CD14-positive monocyte (primary cell): Measurements from ENCODE around the gene TLCD2. TPM values are rescaled to one million over a fixed set of nuclear protein-coding genes. Genes with fewer than 3 reads are reported as not detected.

ENCODE experiments used
- DNase-seq, 3 donors: peaks; one replicate each; pipeline ENCODE4 v3.0.0-alpha.2; 2011 to 2022
- H2AFZ ChIP-seq: 2 replicates; pipeline ENCODE4 v1.6.0; 2012; ENCODE audit warnings: mild to moderate bottlenecking, low read depth, low read length, inconsistent platforms; ENCODE audit not compliant: insufficient read depth, poor library complexity, severe bottlenecking
- H3K27ac ChIP-seq, 2 donors: 1 replicate in 1 of 2; 2 replicates in 1 of 2; pipeline ENCODE4 v1.5.1; 2012 to 2013; ENCODE audit warnings: low read length in 2 of 2, control low read depth in 1 of 2, inconsistent platforms in 1 of 2, low read depth in 1 of 2, mild to moderate bottlenecking in 1 of 2
- H3K27me3 ChIP-seq, 2 donors: one replicate each; pipeline versions ENCODE4 v1.6.0 to v1.6.1; 2011 to 2013; ENCODE audit warnings: low read length in 2 of 2; ENCODE audit not compliant: control insufficient read depth in 2 of 2, insufficient read depth in 2 of 2
- H3K36me3 ChIP-seq, 2 donors: replicated peaks in 1 of 2; 1 replicate in 1 of 2; 2 replicates in 1 of 2; pipeline versions ENCODE4 v1.5.1 to v1.6.1; 2012 to 2013; ENCODE audit warnings: low read length in 2 of 2, control low read depth in 1 of 2, inconsistent platforms in 1 of 2, mild to moderate bottlenecking in 1 of 2; ENCODE audit not compliant: insufficient read depth in 2 of 2, control insufficient read depth in 1 of 2
- H3K4me1 ChIP-seq, 2 donors: 1 replicate in 1 of 2; 2 replicates in 1 of 2; pipeline versions ENCODE4 v1.5.1 to v1.6.1; 2012 to 2013; ENCODE audit warnings: low read length in 2 of 2, control low read depth in 1 of 2, inconsistent platforms in 1 of 2, mild to moderate bottlenecking in 1 of 2, moderate library complexity in 1 of 2; ENCODE audit not compliant: insufficient read depth in 2 of 2, control insufficient read depth in 1 of 2
- H3K4me2 ChIP-seq: replicated peaks from 2 replicates; pipeline ENCODE3; 2012; ENCODE audit warnings: low read length, moderate library complexity, mild to moderate bottlenecking; ENCODE audit not compliant: poor library complexity, severe bottlenecking; ENCODE audit errors: extremely low read depth
- H3K4me3 ChIP-seq, 3 experiments: fragments of 200-600 bp in 1 of 3; sonication (generic) in 1 of 3; replicated peaks in 1 of 3; 1 replicate in 2 of 3; 2 replicates in 1 of 3; pipeline ENCODE4 v1.5.1; 2011 to 2013; ENCODE audit warnings: low read length in 3 of 3, mild to moderate bottlenecking in 3 of 3, control low read depth in 2 of 3, low read depth in 2 of 3, inconsistent platforms in 1 of 3, moderate library complexity in 1 of 3
- H3K79me2 ChIP-seq: 2 replicates; pipeline ENCODE4 v1.6.0; 2012; ENCODE audit warnings: mild to moderate bottlenecking, control low read depth, inconsistent platforms, low read length, moderate library complexity; ENCODE audit not compliant: insufficient read depth
- H3K9ac ChIP-seq: 2 replicates; pipeline ENCODE4 v1.6.0; 2017; ENCODE audit warnings: low read length, mild to moderate bottlenecking; ENCODE audit not compliant: insufficient read depth, poor library complexity, severe bottlenecking
- H3K9me3 ChIP-seq, 2 donors: replicated peaks in 1 of 2; 1 replicate in 1 of 2; 2 replicates in 1 of 2; pipeline versions ENCODE4 v1.5.1 to v1.6.1; 2012 to 2013; ENCODE audit warnings: low read length in 2 of 2, control low read depth in 1 of 2; ENCODE audit not compliant: control insufficient read depth in 1 of 2, insufficient read depth in 1 of 2
- H4K20me1 ChIP-seq: 2 replicates; pipeline ENCODE4 v1.6.0; 2012; ENCODE audit warnings: mild to moderate bottlenecking, low read length, control low read depth, moderate library complexity; ENCODE audit not compliant: insufficient read depth
- H3K27ac Mint-ChIP-seq, 7 donors: one replicate each; pipeline ENCODE4 v1.8.0; 2020; ENCODE audit warnings: mild to moderate bottlenecking in 7 of 7, mixed read lengths in 7 of 7, moderate library complexity in 6 of 7, inconsistent platforms in 2 of 7
- H3K27me3 Mint-ChIP-seq, 3 donors: one replicate each; pipeline ENCODE4 v1.8.0; 2021 to 2022; ENCODE audit warnings: low read depth in 3 of 3, mild to moderate bottlenecking in 3 of 3, mixed read lengths in 3 of 3, moderate library complexity in 3 of 3, inconsistent platforms in 1 of 3
- H3K36me3 Mint-ChIP-seq, 2 donors: one replicate each; pipeline ENCODE4 v1.8.0; 2020; ENCODE audit warnings: mixed read lengths in 2 of 2, inconsistent platforms in 1 of 2, mild to moderate bottlenecking in 1 of 2
- H3K4me1 Mint-ChIP-seq: one replicate; pipeline ENCODE4 v1.8.0; 2020; ENCODE audit warnings: mild to moderate bottlenecking, mixed read lengths
- H3K4me3 Mint-ChIP-seq, 2 donors: one replicate each; pipeline ENCODE4 v1.8.0; 2020; ENCODE audit warnings: mild to moderate bottlenecking in 2 of 2, mixed read lengths in 2 of 2, moderate library complexity in 1 of 2
- H3K9me3 Mint-ChIP-seq, 7 donors: one replicate each; pipeline ENCODE4 v1.8.0; 2020 to 2022; ENCODE audit warnings: mixed read lengths in 7 of 7, mild to moderate bottlenecking in 6 of 7, moderate library complexity in 6 of 7, inconsistent platforms in 2 of 7
- CTCF ChIP-seq: fragments of 200-600 bp; IDR thresholded peaks from one replicate; pipeline ENCODE4 v1.8.0; 2022; ENCODE audit warnings: antibody characterized with exemption, mild to moderate bottlenecking
- WGBS: methylation state at CpG from one replicate; pipeline ENCODE4 v1.1.5; 2013; ENCODE audit warnings: missing lambda C conversion rate; ENCODE audit not compliant: insufficient coverage; 5-methylcytosine and 5-hydroxymethylcytosine counted together
- intact Hi-C, 2 donors: fragments of 100-400 bp; cut with micrococcal nuclease; formaldehyde crosslinking; loops; one replicate each; pipeline versions ENCODE4 v1.15.0 to v1.15.1; 2023
- polyA plus RNA-seq, 3 donors: library from polyadenylated mRNA; depleted of rRNA in 1 of 3; unstranded in 2 of 3; stranded (reverse) in 1 of 3; fragments of 300-500 nt in 2 of 3; fragments of >200 nt in 1 of 3; fragmentation: Illumina TruSeq in 2 of 3; gene quantifications; 1 replicate in 2 of 3; 2 replicates in 1 of 3; pipeline ENCODE4 v1.2.3, GENCODE V29; 2012 to 2021

Gene TLCD2
- polyA plus RNA-seq, 3 donors: 0.03 TPM; not detected in 2

DNA sequence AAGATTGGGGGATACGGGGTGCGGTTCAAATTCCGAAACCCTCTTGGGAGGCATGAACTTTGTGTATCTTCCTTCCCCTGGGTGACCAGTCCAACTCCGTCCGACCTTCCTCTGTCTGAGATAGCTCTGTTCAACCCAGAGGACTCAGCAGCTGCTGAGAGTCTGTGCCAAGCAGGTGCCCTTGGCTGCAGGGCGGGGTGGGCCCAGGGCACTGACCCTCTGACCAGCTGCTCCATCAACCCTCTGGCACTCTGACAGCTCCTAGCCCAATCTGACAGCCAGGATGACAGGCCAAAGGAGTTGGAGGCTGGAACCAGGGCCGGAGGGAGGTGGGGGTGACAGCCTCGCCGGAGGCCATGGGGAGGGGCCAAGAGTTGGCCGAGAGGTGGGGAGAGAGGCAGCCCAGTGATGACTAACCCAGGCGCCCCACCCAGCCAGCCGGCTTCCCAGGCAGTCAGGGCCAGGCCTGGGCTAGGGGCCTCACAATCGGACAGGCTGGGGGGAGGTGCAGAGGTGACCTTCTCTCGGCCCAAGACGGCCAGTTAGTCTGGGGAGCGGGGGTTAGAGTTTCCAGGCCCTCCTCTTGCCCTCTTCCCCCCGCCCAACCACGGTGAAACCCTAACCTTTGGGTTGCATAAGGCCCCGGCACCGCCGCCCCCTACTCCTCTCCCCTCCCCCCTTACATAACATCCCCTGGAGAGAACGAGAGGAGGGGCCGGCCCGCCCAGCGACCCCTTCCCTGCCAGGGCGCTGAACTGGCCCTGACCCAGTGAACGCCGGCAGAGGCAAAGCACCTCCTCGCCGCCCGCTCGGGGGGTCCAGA, 5.0 kb upstream of the TLCD2 start:
- Mint-ChIP-seq H3K27me3 (peaks cover 10 to 31% (median 14%) of the 10 kb centered on the region in 3 donors), H3K36me3 (peaks cover 35 to 41% of the 10 kb centered on the region in 2 donors), H3K4me3 (peak overlapping the region; percentile 91 to 93), H3K9me3 (peaks cover 0 to 3% (median 0%) of the 10 kb centered on the region in 7 donors), H3K27ac (peak overlapping the region; percentile 84 to 98 (median 90)), H3K4me1 (peaks cover 46% of the 10 kb centered on the region)
- Histone ChIP-seq H3K9me3 (no peaks in the 10 kb centered on the region), H3K79me2 (peaks cover 37% of the 10 kb centered on the region), H3K9ac (peak overlapping the region; percentile 98), H3K4me1 (peaks cover 38 to 45% of the 10 kb centered on the region in 2 donors), H3K4me2 (peak overlapping the region; percentile 81), H3K36me3 (peaks cover 19 to 26% of the 10 kb centered on the region in 2 donors), H4K20me1 (peaks cover 58% of the 10 kb centered on the region), H3K27me3 (peaks cover 0 to 12% of the 10 kb centered on the region in 2 donors), H3K4me3 (peak overlapping the region; percentile 81 to 92 (median 84)), H3K27ac (peak overlapping the region; percentile 76 to 94), H2AFZ (no peak overlapping the region)
- WGBS: 3% methylated on average over 24 of the region's 32 CpGs
- DNase-seq: peak; percentile 81 to 89 (median 86)
- no peak for TF ChIP-seq CTCF
- intact Hi-C loops: loop anchor here (5.0 to 10.0 kb wide), 6 partner anchors 33 to 677 kb away; partner anchors contain the start of genes DPH1 (in 1 of the 2), PRPF8 (in 1 of the 2), RILP (in 1 of the 2) and RPA1 (in 1 of the 2)

DNA sequence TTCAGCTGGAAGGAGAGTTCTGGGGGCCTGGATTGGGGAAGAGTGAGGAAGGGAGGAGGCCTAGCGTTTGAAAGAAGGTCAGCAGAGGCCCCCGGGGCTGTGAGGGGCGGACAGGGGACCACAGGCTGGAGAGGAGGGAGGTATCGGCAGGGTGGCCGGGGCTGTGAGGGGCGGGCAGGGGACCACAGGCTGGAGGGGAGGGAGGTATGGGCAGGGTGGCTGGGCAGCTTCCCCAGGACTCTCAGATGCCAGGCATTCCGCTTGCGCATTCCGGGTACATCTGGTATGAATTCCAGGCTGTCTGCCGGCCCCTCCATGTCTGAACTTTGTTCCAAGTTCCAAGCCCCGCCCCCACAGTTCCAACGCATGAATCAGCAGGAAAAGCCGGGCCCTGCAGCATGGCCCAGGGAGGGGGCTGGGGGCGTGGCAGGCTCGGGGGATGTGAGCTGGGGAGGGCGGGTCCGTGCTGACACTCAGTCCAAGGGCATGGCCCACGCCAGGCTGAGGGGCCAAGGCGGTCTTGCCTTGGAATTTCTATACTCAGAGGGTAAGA, 4.3 kb upstream of the TLCD2 start:
- H3K4me1 Mint-ChIP-seq: peaks cover 46% of the 10 kb centered on the region
- H3K27ac Mint-ChIP-seq: peak overlapping the region; percentile 84 to 98 (median 90)
- no peak overlapping the region for H2AFZ ChIP-seq
- H3K36me3 ChIP-seq: peaks cover 19 to 26% of the 10 kb centered on the region in 2 donors
- H3K4me3 Mint-ChIP-seq: peak overlapping the region; percentile 91 to 93
- peaks cover 10 to 37% (median 15%) of the 10 kb centered on the region in 3 donors for H3K27me3 Mint-ChIP-seq
- peak overlapping the region; percentile 81 to 92 (median 84) for H3K4me3 ChIP-seq
- DNase-seq: peak; percentile 47 to 67 (median 59)
- peak overlapping the region; percentile 98 for H3K9ac ChIP-seq
- H3K27ac ChIP-seq: peak overlapping the region; percentile 76 to 94
- TF ChIP-seq CTCF: no peak
- no peaks in the 10 kb centered on the region for H3K9me3 ChIP-seq
- H3K9me3 Mint-ChIP-seq: peaks cover 0 to 3% (median 0%) of the 10 kb centered on the region in 7 donors
- peaks cover 59% of the 10 kb centered on the region for H4K20me1 ChIP-seq
- intact Hi-C loops: loop anchor here in 1 of 2 donors (10.0 kb wide), 2 partner anchors 70 to 320 kb away; partner anchors contain the start of genes DPH1, RILP and SCARF1
- peaks cover 0 to 15% of the 10 kb centered on the region in 2 donors for H3K27me3 ChIP-seq
- H3K79me2 ChIP-seq: peaks cover 37% of the 10 kb centered on the region
- H3K4me1 ChIP-seq: peaks cover 44 to 52% of the 10 kb centered on the region in 2 donors
- peaks cover 35 to 41% of the 10 kb centered on the region in 2 donors for H3K36me3 Mint-ChIP-seq
- peak overlapping the region; percentile 81 for H3K4me2 ChIP-seq
- under 1% methylated on average over 18 of the region's 19 CpGs for WGBS
